ENCODE measurements around the gene FANK1. TPM values are rescaled to one million over a fixed set of nuclear protein-coding genes. Genes with fewer than 3 reads are reported as not detected.

The FANK1 gene
- total RNA-seq, 2 experiments from 2014 or later = not detected

DNA sequence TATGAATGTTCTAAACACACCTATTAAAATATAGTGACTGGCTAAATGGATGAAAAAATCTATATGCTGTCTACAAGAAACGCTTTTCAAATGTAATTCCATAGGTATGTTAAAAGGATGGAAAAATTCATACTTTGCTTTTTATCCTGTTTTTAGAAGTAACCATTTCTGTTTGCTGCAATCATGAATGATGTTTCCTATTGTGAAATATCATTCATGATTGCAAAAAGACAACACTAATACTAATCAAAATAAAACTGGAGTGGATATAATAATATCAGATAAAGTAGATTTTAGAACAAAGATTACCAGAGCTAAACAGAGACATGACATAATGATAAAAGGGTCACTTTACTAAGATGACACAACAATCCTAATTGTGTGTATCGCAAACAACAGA lies 138.2 kb downstream of the FANK1 start:
- BruUV-seq (replicated peaks) = no TSS peak
- no peaks in the 10 kb centered on the region for H3K79me2 ChIP-seq (ENCODE audit: insufficient read depth, low read depth, low read length)
- no peak overlapping the region for H3K27ac ChIP-seq (ENCODE audit: low read depth, low read length, poor library complexity, severe bottlenecking)
- CTCF ChIA-PET (ENCODE audit: unreplicated experiment) = no interaction called here
- POLR2A ChIA-PET = no interaction called here
- no peak overlapping the region for H3K4me3 ChIP-seq (ENCODE audit: low read depth, low read length, poor library complexity, severe bottlenecking)
- no peaks in the 10 kb centered on the region for H3K4me1 ChIP-seq (ENCODE audit: insufficient read depth, low read length, poor library complexity, severe bottlenecking)
- intact Hi-C loops (cut with micrococcal nuclease; ENCODE audit: unreplicated experiment) = no loop called here
- no peak for DNase-seq (ENCODE audit: low spot score)
- H2AFZ ChIP-seq (ENCODE audit: low read length) = no peak overlapping the region
- no peaks in the 10 kb centered on the region for H3K9me3 ChIP-seq (ENCODE audit: low read length)
- H3K36me3 ChIP-seq (ENCODE audit: insufficient read depth, low read length) = no peaks in the 10 kb centered on the region
- no peaks in the 10 kb centered on the region for H3K9me2 ChIP-seq (ENCODE audit: insufficient read depth, low read length)
- H4K20me1 ChIP-seq (ENCODE audit: insufficient read depth, low read length) = no peaks in the 10 kb centered on the region
- TF ChIP-seq, protein P1, sequence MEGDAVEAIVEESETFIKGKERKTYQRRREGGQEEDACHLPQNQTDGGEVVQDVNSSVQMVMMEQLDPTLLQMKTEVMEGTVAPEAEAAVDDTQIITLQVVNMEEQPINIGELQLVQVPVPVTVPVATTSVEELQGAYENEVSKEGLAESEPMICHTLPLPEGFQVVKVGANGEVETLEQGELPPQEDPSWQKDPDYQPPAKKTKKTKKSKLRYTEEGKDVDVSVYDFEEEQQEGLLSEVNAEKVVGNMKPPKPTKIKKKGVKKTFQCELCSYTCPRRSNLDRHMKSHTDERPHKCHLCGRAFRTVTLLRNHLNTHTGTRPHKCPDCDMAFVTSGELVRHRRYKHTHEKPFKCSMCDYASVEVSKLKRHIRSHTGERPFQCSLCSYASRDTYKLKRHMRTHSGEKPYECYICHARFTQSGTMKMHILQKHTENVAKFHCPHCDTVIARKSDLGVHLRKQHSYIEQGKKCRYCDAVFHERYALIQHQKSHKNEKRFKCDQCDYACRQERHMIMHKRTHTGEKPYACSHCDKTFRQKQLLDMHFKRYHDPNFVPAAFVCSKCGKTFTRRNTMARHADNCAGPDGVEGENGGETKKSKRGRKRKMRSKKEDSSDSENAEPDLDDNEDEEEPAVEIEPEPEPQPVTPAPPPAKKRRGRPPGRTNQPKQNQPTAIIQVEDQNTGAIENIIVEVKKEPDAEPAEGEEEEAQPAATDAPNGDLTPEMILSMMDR (conservative IDR thresholded peaks at IDR 0.05; ENCODE audit: low read length) = no peak
- TF ChIP-seq EZH2phosphoT487 (IDR thresholded peaks at IDR 0.05; ENCODE audit: borderline replicate concordance, low read depth, low read length) = no peak
- no peak overlapping the region for H3K4me2 ChIP-seq (ENCODE audit: low read length)

DNA sequence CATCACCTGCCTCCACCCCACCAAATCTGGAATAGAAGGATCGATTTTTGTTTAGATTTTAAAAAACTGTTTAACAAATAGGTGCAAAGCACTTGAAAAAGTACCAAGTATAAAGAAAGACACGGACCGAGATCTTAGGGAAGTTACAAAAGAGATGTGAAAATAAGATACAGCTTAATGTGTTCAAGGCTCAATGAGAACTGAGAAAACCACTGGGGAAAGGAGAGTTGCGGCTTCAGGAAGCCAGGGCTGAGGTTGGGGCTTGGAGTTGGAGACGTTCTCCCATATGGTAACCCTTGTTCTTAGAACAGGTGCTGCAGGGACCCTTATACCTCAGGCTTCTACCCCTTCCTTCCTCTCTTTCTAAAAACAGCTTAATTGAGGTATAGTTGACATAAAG lies 140.2 kb downstream of the FANK1 start:
- Histone ChIP-seq H3K36me3 (ENCODE audit: insufficient read depth, low read length) (no peaks in the 10 kb centered on the region), H3K27ac (ENCODE audit: low read depth, low read length, poor library complexity, severe bottlenecking) (no peak overlapping the region), H3K4me3 (ENCODE audit: low read depth, low read length, poor library complexity, severe bottlenecking) (no peak overlapping the region), H3K79me2 (ENCODE audit: insufficient read depth, low read depth, low read length) (no peaks in the 10 kb centered on the region), H4K20me1 (ENCODE audit: insufficient read depth, low read length) (no peaks in the 10 kb centered on the region), H3K9me3 (ENCODE audit: low read length) (no peaks in the 10 kb centered on the region), H2AFZ (ENCODE audit: low read length) (no peak overlapping the region), H3K4me2 (ENCODE audit: low read length) (no peak overlapping the region), H3K9me2 (ENCODE audit: insufficient read depth, low read length) (no peaks in the 10 kb centered on the region), H3K4me1 (ENCODE audit: insufficient read depth, low read length, poor library complexity, severe bottlenecking) (peaks cover 3% of the 10 kb centered on the region)
- intact Hi-C loops (cut with micrococcal nuclease; ENCODE audit: unreplicated experiment) = no loop called here
- POLR2A ChIA-PET = no interaction called here
- BruUV-seq (replicated peaks) = no TSS peak
- CTCF ChIA-PET (ENCODE audit: unreplicated experiment) = no interaction called here
- no peak for TF ChIP-seq EZH2phosphoT487 (IDR thresholded peaks at IDR 0.05; ENCODE audit: borderline replicate concordance, low read depth, low read length)
- TF ChIP-seq, protein P1 (conservative IDR thresholded peaks at IDR 0.05; ENCODE audit: low read length) = no peak
- DNase-seq (ENCODE audit: low spot score) = no peak

DNA sequence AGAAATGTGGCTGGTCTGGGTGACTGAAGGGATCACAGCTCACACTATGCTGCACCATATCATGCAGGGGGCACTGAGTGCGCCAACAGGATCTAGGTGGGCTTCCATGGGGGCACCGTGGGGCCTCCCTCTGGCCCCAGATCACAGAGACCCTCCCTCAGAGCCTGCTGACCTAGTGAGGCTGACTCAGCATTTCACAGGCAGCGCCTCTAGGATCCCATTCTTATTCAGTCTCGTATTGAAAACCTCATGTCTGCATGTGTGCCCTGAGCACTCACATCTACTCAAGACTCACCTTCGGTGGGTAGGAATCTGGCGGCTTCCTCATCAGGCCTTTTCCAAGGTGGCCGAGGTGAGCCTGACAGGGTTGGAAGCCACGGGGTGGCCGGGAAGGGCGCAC lies 141.6 kb downstream of the FANK1 start:
- Histone ChIP-seq H3K27ac (ENCODE audit: low read depth, low read length, poor library complexity, severe bottlenecking) (no peak overlapping the region), H3K4me3 (ENCODE audit: low read depth, low read length, poor library complexity, severe bottlenecking) (no peak overlapping the region), H3K79me2 (ENCODE audit: insufficient read depth, low read depth, low read length) (no peaks in the 10 kb centered on the region), H3K36me3 (ENCODE audit: insufficient read depth, low read length) (no peaks in the 10 kb centered on the region), H2AFZ (ENCODE audit: low read length) (no peak overlapping the region), H3K4me1 (ENCODE audit: insufficient read depth, low read length, poor library complexity, severe bottlenecking) (peaks cover 8% of the 10 kb centered on the region), H3K9me3 (ENCODE audit: low read length) (no peaks in the 10 kb centered on the region), H4K20me1 (ENCODE audit: insufficient read depth, low read length) (no peaks in the 10 kb centered on the region), H3K9me2 (ENCODE audit: insufficient read depth, low read length) (no peaks in the 10 kb centered on the region), H3K4me2 (ENCODE audit: low read length) (no peak overlapping the region)
- POLR2A ChIA-PET = no interaction called here
- no peak for DNase-seq (ENCODE audit: low spot score)
- CTCF ChIA-PET (ENCODE audit: unreplicated experiment) = no interaction called here
- no TSS peak for BruUV-seq (replicated peaks)
- intact Hi-C loops (cut with micrococcal nuclease; ENCODE audit: unreplicated experiment) = no loop called here
- TF ChIP-seq, protein P1 (conservative IDR thresholded peaks at IDR 0.05; ENCODE audit: low read length) = no peak
- no peak for TF ChIP-seq EZH2phosphoT487 (IDR thresholded peaks at IDR 0.05; ENCODE audit: borderline replicate concordance, low read depth, low read length)
